Measurements from ENCODE around the gene GTPBP4.

- TF ChIP-seq CTCF (IDR thresholded peaks at IDR 0.05) (no peak), POLR2A (IDR thresholded peaks at IDR 0.05) (no peak)
Observed at GRCh38 chr10:987620-987869, 689 bp upstream of the GTPBP4 start.

Data from right lobe of liver (tissue), 4 donors.